Fibroblast of lung (primary cell): ENCODE data around the gene APRT. TPM values are rescaled to one million over a fixed set of nuclear protein-coding genes. Genes with fewer than 3 reads are reported as not detected.

Experiments
- DNase-seq, 2 donors: peaks; one replicate each; pipeline versions ENCODE4 v3.0.0 to v3.0.0-alpha.2; 2010; ENCODE audit warnings: low read depth in 2 of 2
- H2AFZ ChIP-seq: 2 replicates; pipeline ENCODE4 v1.5.1; 2012; ENCODE audit warnings: low read length, control low read depth, inconsistent platforms
- H3K27ac ChIP-seq: 2 replicates; pipeline ENCODE4 v1.5.1; 2011; ENCODE audit warnings: low read length, control low read depth; ENCODE audit not compliant: insufficient read depth
- H3K27me3 ChIP-seq: 2 replicates; pipeline ENCODE4 v1.5.1; 2011; ENCODE audit warnings: mild to moderate bottlenecking, low read length; ENCODE audit not compliant: control insufficient read depth, insufficient read depth
- H3K36me3 ChIP-seq: 2 replicates; pipeline ENCODE4 v1.5.1; 2011; ENCODE audit warnings: low read length; ENCODE audit not compliant: control insufficient read depth, insufficient read depth
- H3K4me1 ChIP-seq: 2 replicates; pipeline ENCODE4 v1.5.1; 2011; ENCODE audit warnings: low read length; ENCODE audit not compliant: control insufficient read depth, insufficient read depth; ENCODE audit errors: extremely low read depth
- H3K4me2 ChIP-seq: 2 replicates; pipeline ENCODE4 v1.5.1; 2011; ENCODE audit warnings: low read length, control low read depth; ENCODE audit not compliant: insufficient read depth; ENCODE audit errors: extremely low read depth
- H3K4me3 ChIP-seq, 4 experiments: fragments of 200-600 bp in 1 of 4; sonication (generic) in 1 of 4; replicated peaks in 1 of 4; 2 replicates each; pipeline ENCODE4 v1.5.1; 2011 to 2016; ENCODE audit warnings: low read length in 4 of 4, low read depth in 3 of 4, mild to moderate bottlenecking in 3 of 4, control low read depth in 2 of 4, inconsistent platforms in 1 of 4, mixed read lengths in 1 of 4; ENCODE audit not compliant: insufficient read depth in 1 of 4; ENCODE audit errors: control extremely low read depth in 1 of 4
- H3K79me2 ChIP-seq: 2 replicates; pipeline ENCODE4 v1.5.1; 2012; ENCODE audit warnings: mild to moderate bottlenecking, low read length, inconsistent platforms; ENCODE audit not compliant: control insufficient read depth, insufficient read depth
- H3K9ac ChIP-seq: 2 replicates; pipeline ENCODE4 v1.5.1; 2011; ENCODE audit warnings: mild to moderate bottlenecking, low read length, control low read depth; ENCODE audit not compliant: insufficient read depth
- H3K9me3 ChIP-seq: 2 replicates; pipeline ENCODE4 v1.5.1; 2012; ENCODE audit warnings: low read depth, low read length; ENCODE audit not compliant: control insufficient read depth, insufficient read depth
- H4K20me1 ChIP-seq: 2 replicates; pipeline ENCODE4 v1.5.1; 2011; ENCODE audit warnings: low read length; ENCODE audit not compliant: control insufficient read depth, insufficient read depth; ENCODE audit errors: extremely low read depth
- CTCF ChIP-seq, 2 donors: IDR thresholded peaks in 1 of 2; conservative IDR thresholded peaks in 1 of 2; 1 replicate in 1 of 2; 2 replicates in 1 of 2; pipeline ENCODE4 v1.5.1; 2011 to 2012; ENCODE audit warnings: low read length in 2 of 2, control low read depth in 1 of 2, inconsistent platforms in 1 of 2, low read depth in 1 of 2, mild to moderate bottlenecking in 1 of 2
- EZH2 ChIP-seq: IDR thresholded peaks from 2 replicates; pipeline ENCODE4 v1.5.1; 2012; ENCODE audit warnings: low read length, control low read depth, mild to moderate bottlenecking; ENCODE audit errors: missing control alignments
- polyA plus RNA-seq, 2 donors: library from polyadenylated mRNA; depleted of rRNA in 1 of 2; stranded (reverse) in 1 of 2; unstranded in 1 of 2; fragments of >200 nt; gene quantifications; 2 replicates each; pipeline ENCODE4 v1.2.1, GENCODE V29; 2011 to 2012; ENCODE audit warnings: missing spikeins in 1 of 2
- total RNA-seq: library from RNA; depleted of rRNA; stranded (reverse); fragments of >200 nt; gene quantifications from 2 replicates; pipeline ENCODE4 v1.2.1, GENCODE V29; 2014

APRT gene
- total and polyA plus RNA-seq, 2 donors (not counting 1 experiment from before 2014, with no cell fraction given), result 39.2 to 95.6 TPM

GRCh38 chr16:88839026-88839529, 27.4 kb upstream of the APRT start:
- Histone ChIP-seq H3K27ac (no peak overlapping the region), H3K4me1 (no peaks in the 10 kb centered on the region), H3K79me2 (no peaks in the 10 kb centered on the region), H3K27me3 (no peaks in the 10 kb centered on the region), H4K20me1 (no peaks in the 10 kb centered on the region), H3K9me3 (no peaks in the 10 kb centered on the region), H3K9ac (no peak overlapping the region), H3K4me3 (no peak overlapping the region), H3K4me2 (no peak overlapping the region), H2AFZ (no peak overlapping the region), H3K36me3 (peaks cover 10% of the 10 kb centered on the region)
- DNase-seq, result no peak
- TF ChIP-seq EZH2, result no peak
- TF ChIP-seq CTCF (conservative IDR thresholded peaks at IDR 0.05 in 1 of 2, IDR thresholded peaks at IDR 0.05 in 1 of 2; ENCODE audit: low read depth in 1 of 2, low read length in 2 of 2), result no peak

- no peaks in the 10 kb centered on the region for H3K4me1 ChIP-seq
- no peaks in the 10 kb centered on the region for H3K27me3 ChIP-seq
- H3K36me3 ChIP-seq, result peaks cover 10% of the 10 kb centered on the region
- H3K4me3 ChIP-seq, result no peak overlapping the region
- H2AFZ ChIP-seq, result no peak overlapping the region
- no peaks in the 10 kb centered on the region for H3K9me3 ChIP-seq
- no peak overlapping the region for H3K27ac ChIP-seq
- no peak overlapping the region for H3K4me2 ChIP-seq
- no peak overlapping the region for H3K9ac ChIP-seq
- TF ChIP-seq CTCF (conservative IDR thresholded peaks at IDR 0.05 in 1 of 2, IDR thresholded peaks at IDR 0.05 in 1 of 2; ENCODE audit: low read depth in 1 of 2, low read length in 2 of 2), result no peak
- no peak for TF ChIP-seq EZH2
- no peaks in the 10 kb centered on the region for H4K20me1 ChIP-seq
- no peaks in the 10 kb centered on the region for H3K79me2 ChIP-seq
- DNase-seq, result no peak
Observed at GRCh38 chr16:88838566-88838965, 26.8 kb upstream of the APRT start.

- no peak overlapping the region for H3K9ac ChIP-seq
- no peaks in the 10 kb centered on the region for H3K79me2 ChIP-seq
- H2AFZ ChIP-seq, result no peak overlapping the region
- no peak for TF ChIP-seq CTCF (conservative IDR thresholded peaks at IDR 0.05 in 1 of 2, IDR thresholded peaks at IDR 0.05 in 1 of 2; ENCODE audit: low read depth in 1 of 2, low read length in 2 of 2)
- TF ChIP-seq EZH2, result no peak
- H4K20me1 ChIP-seq, result no peaks in the 10 kb centered on the region
- no peaks in the 10 kb centered on the region for H3K9me3 ChIP-seq
- H3K27me3 ChIP-seq, result no peaks in the 10 kb centered on the region
- no peak overlapping the region for H3K4me3 ChIP-seq
- peaks cover 10% of the 10 kb centered on the region for H3K36me3 ChIP-seq
- no peak for DNase-seq
- H3K4me2 ChIP-seq, result no peak overlapping the region
- no peaks in the 10 kb centered on the region for H3K4me1 ChIP-seq
- H3K27ac ChIP-seq, result no peak overlapping the region
Observed at GRCh38 chr16:88837806-88838205, 26.1 kb upstream of the APRT start.
